ENCODE data around the gene HNRNPH1. TPM values are rescaled to one million over a fixed set of nuclear protein-coding genes. Genes with fewer than 3 reads are reported as not detected.

The HNRNPH1 gene
- total and polyA plus RNA-seq, 2 of the 8 experiments (the other 6 are each of a cell fraction or from before 2014, with no cell fraction given): 170 to 735 TPM

GRCh38 chr5:179585941-179586401 is 37.5 kb downstream of the HNRNPH1 start (continued):
- no peak for TF ChIP-seq RAD21 (IDR thresholded peaks at IDR 0.05 in 1 of 2, conservative IDR thresholded peaks at IDR 0.05 in 1 of 2; ENCODE audit: low read depth in 2 of 2, low read length in 2 of 2)

All from H1 (cell line).